Ishikawa (cell line): ENCODE measurements around the gene KLHL26.

Experiments used
- CEBPB ChIP-seq: IDR thresholded peaks from 2 replicates; pipeline ENCODE4 v1.6.1; 2012
- CREB1 ChIP-seq: IDR thresholded peaks from 2 replicates; pipeline ENCODE4 v1.6.1; 2012; ENCODE audit warnings: low read depth
- EGR1 ChIP-seq: IDR thresholded peaks from 2 replicates; pipeline ENCODE4 v1.6.1; 2012
- EP300 ChIP-seq: IDR thresholded peaks from 2 replicates; pipeline ENCODE4 v1.6.1; 2012; ENCODE audit warnings: borderline replicate concordance
- FOXM1 ChIP-seq: IDR thresholded peaks from 2 replicates; pipeline ENCODE4 v1.6.1; 2012; ENCODE audit warnings: low read depth, borderline replicate concordance
- MAX ChIP-seq: IDR thresholded peaks from 2 replicates; pipeline ENCODE4 v1.6.1; 2012
- NFIC ChIP-seq: IDR thresholded peaks from 2 replicates; pipeline ENCODE4 v1.6.1; 2012
- RAD21 ChIP-seq: IDR thresholded peaks from 2 replicates; pipeline ENCODE4 v1.6.1; 2012; ENCODE audit warnings: low read depth
- TAF1 ChIP-seq: IDR thresholded peaks from 2 replicates; pipeline ENCODE4 v1.6.1; 2012; ENCODE audit warnings: low read depth, mild to moderate bottlenecking
- TCF12 ChIP-seq: IDR thresholded peaks from 2 replicates; pipeline ENCODE4 v1.6.1; 2012; ENCODE audit warnings: low read depth
- TEAD4 ChIP-seq: IDR thresholded peaks from 2 replicates; pipeline ENCODE4 v1.6.1; 2012
- YY1 ChIP-seq: IDR thresholded peaks from 2 replicates; pipeline ENCODE4 v1.6.1; 2012; ENCODE audit warnings: low read depth
- ZBTB7A ChIP-seq: IDR thresholded peaks from 2 replicates; pipeline ENCODE4 v1.6.1; 2012; ENCODE audit warnings: low read depth
- TF ChIP-seq, protein P1 (sequence below): IDR thresholded peaks from 2 replicates; pipeline ENCODE4 v1.6.1; 2012
- TF ChIP-seq, protein P2 (sequence below): IDR thresholded peaks from 2 replicates; pipeline ENCODE4 v1.6.1; 2012; ENCODE audit warnings: low read depth, mild to moderate bottlenecking

KLHL26 gene

DNA sequence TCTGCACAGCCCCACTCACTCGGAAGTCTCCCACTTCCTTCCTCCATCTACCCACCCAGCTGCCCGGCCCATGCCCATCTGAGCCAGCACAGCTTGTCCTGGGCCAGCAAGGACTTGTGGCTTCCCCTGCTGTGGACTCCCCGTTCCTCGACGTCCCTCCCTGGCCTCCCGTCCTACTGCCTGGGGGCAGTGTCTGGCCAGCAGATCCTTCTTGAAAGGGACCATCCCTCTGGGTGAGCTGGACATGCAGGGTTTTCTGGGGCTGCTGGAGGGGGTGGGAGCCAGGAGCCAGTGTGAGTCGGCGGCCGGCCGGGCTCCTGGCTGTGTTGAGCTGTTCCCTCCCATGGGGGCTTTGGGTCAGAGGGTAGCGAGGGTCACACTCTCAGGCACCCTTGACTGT lies 73.4 kb downstream of the KLHL26 start:
- TF ChIP-seq CEBPB, result no peak
- TF ChIP-seq TCF12, result no peak
- no peak for TF ChIP-seq ZBTB7A
- TF ChIP-seq, protein P1, sequence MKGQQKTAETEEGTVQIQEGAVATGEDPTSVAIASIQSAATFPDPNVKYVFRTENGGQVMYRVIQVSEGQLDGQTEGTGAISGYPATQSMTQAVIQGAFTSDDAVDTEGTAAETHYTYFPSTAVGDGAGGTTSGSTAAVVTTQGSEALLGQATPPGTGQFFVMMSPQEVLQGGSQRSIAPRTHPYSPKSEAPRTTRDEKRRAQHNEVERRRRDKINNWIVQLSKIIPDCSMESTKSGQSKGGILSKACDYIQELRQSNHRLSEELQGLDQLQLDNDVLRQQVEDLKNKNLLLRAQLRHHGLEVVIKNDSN, result no peak
- no peak for TF ChIP-seq YY1
- TF ChIP-seq EGR1, result no peak
- TF ChIP-seq, protein P2, sequence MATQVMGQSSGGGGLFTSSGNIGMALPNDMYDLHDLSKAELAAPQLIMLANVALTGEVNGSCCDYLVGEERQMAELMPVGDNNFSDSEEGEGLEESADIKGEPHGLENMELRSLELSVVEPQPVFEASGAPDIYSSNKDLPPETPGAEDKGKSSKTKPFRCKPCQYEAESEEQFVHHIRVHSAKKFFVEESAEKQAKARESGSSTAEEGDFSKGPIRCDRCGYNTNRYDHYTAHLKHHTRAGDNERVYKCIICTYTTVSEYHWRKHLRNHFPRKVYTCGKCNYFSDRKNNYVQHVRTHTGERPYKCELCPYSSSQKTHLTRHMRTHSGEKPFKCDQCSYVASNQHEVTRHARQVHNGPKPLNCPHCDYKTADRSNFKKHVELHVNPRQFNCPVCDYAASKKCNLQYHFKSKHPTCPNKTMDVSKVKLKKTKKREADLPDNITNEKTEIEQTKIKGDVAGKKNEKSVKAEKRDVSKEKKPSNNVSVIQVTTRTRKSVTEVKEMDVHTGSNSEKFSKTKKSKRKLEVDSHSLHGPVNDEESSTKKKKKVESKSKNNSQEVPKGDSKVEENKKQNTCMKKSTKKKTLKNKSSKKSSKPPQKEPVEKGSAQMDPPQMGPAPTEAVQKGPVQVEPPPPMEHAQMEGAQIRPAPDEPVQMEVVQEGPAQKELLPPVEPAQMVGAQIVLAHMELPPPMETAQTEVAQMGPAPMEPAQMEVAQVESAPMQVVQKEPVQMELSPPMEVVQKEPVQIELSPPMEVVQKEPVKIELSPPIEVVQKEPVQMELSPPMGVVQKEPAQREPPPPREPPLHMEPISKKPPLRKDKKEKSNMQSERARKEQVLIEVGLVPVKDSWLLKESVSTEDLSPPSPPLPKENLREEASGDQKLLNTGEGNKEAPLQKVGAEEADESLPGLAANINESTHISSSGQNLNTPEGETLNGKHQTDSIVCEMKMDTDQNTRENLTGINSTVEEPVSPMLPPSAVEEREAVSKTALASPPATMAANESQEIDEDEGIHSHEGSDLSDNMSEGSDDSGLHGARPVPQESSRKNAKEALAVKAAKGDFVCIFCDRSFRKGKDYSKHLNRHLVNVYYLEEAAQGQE, result no peak
- no peak for TF ChIP-seq TAF1

- TF ChIP-seq FOXM1, result no peak
- TF ChIP-seq MAX, result no peak
- TF ChIP-seq CREB1, result no peak
These were observed 74.3 kb downstream of the KLHL26 start for GRCh38 chr19:18710996-18711751.

GRCh38 chr19:18711893-18712292 lies 75.1 kb downstream of the KLHL26 start:
- no peak for TF ChIP-seq NFIC
- no peak for TF ChIP-seq TEAD4
- no peak for TF ChIP-seq TAF1
- no peak for TF ChIP-seq FOXM1
- TF ChIP-seq EGR1, result no peak
- TF ChIP-seq, protein P1, result no peak
- no peak for TF ChIP-seq RAD21
- no peak for TF ChIP-seq EP300
- no peak for TF ChIP-seq ZBTB7A
- no peak for TF ChIP-seq YY1
- TF ChIP-seq, protein P2, result no peak
- TF ChIP-seq TCF12, result no peak
- TF ChIP-seq CREB1, result no peak
- no peak for TF ChIP-seq CEBPB
- no peak for TF ChIP-seq MAX

GRCh38 chr19:18712981-18713380 lies 76.2 kb downstream of the KLHL26 start:
- TF ChIP-seq, protein P2, result no peak
- TF ChIP-seq TCF12, result no peak
- TF ChIP-seq EP300, result no peak
- no peak for TF ChIP-seq YY1
- TF ChIP-seq EGR1, result no peak
- TF ChIP-seq FOXM1, result no peak
- TF ChIP-seq NFIC, result no peak
- TF ChIP-seq, protein P1, result no peak
- TF ChIP-seq TEAD4, result no peak
- no peak for TF ChIP-seq CEBPB
- TF ChIP-seq RAD21, result no peak
- TF ChIP-seq TAF1, result no peak
- TF ChIP-seq MAX, result no peak
- TF ChIP-seq CREB1, result no peak
- no peak for TF ChIP-seq ZBTB7A
